ENCODE data around the gene OLAH. TPM values are rescaled to one million over a fixed set of nuclear protein-coding genes. Genes with fewer than 3 reads are reported as not detected.

The OLAH gene
- total RNA-seq, 1 donor from 2014 or later = not detected

DNA sequence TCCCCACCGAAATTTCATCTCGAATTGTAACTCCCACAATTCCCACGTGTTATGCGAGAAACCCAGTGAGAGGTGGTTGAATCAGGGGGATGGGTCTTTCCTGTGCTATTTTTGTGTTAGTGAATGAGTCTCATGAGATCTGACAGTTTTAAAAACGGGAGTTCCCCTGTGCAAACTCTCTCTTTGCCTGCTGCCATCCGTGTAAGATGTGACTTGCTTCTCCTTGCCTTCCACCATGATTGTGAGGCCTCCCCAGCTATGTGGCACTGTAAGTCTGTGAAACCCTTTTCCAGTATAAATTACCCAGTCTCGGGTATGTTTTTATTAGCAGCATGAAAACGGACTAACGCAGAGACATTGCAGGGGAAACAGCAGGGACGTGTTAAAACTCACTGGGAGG lies 5.3 kb upstream of the OLAH start:
- H3K79me2 ChIP-seq (ENCODE audit: insufficient read depth, low read length) = no peaks in the 10 kb centered on the region
- H3K4me1 ChIP-seq (ENCODE audit: insufficient read depth, low read length) = no peaks in the 10 kb centered on the region
- H3K27me3 ChIP-seq (ENCODE audit: insufficient read depth, low read length) = peaks cover 7% of the 10 kb centered on the region
- H3K27me3 Mint-ChIP-seq (ENCODE audit: low read depth, unreplicated experiment) = peaks cover 4% of the 10 kb centered on the region
- DNase-seq (ENCODE audit: low read depth) (no peak), FAIRE-seq (no peak)
- H3K4me2 ChIP-seq (ENCODE audit: low read length) = no peak overlapping the region
- H3K36me3 ChIP-seq (ENCODE audit: insufficient read depth, low read length) = no peaks in the 10 kb centered on the region
- no peak overlapping the region for H3K27ac ChIP-seq (ENCODE audit: low read depth, low read length)
- no peak overlapping the region for H3K27ac Mint-ChIP-seq (ENCODE audit: unreplicated experiment)
- H2AFZ ChIP-seq (ENCODE audit: low read depth, low read length) = no peak overlapping the region
- peaks cover 2% of the 10 kb centered on the region for H3K9me3 Mint-ChIP-seq (ENCODE audit: unreplicated experiment)
- H3K4me3 ChIP-seq (ENCODE audit: insufficient read depth, low read depth, low read length) = no peak overlapping the region
- H3K4me1 Mint-ChIP-seq (ENCODE audit: low read depth, unreplicated experiment) = peaks cover 5% of the 10 kb centered on the region
- TF ChIP-seq EZH2 (IDR thresholded peaks at IDR 0.05; ENCODE audit: insufficient read depth, low read length) = no peak
- TF ChIP-seq, protein P1, sequence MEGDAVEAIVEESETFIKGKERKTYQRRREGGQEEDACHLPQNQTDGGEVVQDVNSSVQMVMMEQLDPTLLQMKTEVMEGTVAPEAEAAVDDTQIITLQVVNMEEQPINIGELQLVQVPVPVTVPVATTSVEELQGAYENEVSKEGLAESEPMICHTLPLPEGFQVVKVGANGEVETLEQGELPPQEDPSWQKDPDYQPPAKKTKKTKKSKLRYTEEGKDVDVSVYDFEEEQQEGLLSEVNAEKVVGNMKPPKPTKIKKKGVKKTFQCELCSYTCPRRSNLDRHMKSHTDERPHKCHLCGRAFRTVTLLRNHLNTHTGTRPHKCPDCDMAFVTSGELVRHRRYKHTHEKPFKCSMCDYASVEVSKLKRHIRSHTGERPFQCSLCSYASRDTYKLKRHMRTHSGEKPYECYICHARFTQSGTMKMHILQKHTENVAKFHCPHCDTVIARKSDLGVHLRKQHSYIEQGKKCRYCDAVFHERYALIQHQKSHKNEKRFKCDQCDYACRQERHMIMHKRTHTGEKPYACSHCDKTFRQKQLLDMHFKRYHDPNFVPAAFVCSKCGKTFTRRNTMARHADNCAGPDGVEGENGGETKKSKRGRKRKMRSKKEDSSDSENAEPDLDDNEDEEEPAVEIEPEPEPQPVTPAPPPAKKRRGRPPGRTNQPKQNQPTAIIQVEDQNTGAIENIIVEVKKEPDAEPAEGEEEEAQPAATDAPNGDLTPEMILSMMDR (IDR thresholded peaks at IDR 0.05; ENCODE audit: insufficient read depth, low read depth, low read length) = no peak
- no peak overlapping the region for H3K4me3 Mint-ChIP-seq (ENCODE audit: unreplicated experiment)
- H3K9ac ChIP-seq (ENCODE audit: low read length) = no peak overlapping the region
- H4K20me1 ChIP-seq (ENCODE audit: insufficient read depth, low read length) = no peaks in the 10 kb centered on the region
- no peaks in the 10 kb centered on the region for H3K36me3 Mint-ChIP-seq (ENCODE audit: low read depth, unreplicated experiment)
- H3K9me3 ChIP-seq (ENCODE audit: insufficient read depth, low read depth, low read length) = no peaks in the 10 kb centered on the region

DNA sequence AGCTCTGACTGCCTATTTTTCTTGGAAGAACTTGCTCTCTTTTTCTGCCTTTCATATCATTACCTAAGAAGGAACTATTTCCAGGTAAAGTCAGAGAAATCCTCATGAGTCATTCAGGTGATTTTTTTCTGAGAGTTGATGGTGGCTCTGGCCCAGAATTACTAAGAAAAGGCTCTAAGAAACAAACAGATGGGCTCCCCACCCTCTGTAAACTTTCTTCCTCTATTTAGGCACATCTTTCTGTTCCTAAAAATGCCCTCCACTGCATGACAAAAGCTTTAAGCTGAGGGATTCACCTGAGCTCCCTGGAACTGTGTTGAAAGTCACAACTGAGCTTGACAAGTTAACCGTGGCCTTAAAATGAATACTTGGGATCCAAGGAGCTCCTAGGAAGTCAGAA lies 1.6 kb downstream of the OLAH start:
- Histone ChIP-seq H4K20me1 (ENCODE audit: insufficient read depth, low read length) (no peaks in the 10 kb centered on the region), H3K27ac (ENCODE audit: low read depth, low read length) (no peak overlapping the region), H3K4me3 (ENCODE audit: insufficient read depth, low read depth, low read length) (no peak overlapping the region), H3K36me3 (ENCODE audit: insufficient read depth, low read length) (no peaks in the 10 kb centered on the region), H2AFZ (ENCODE audit: low read depth, low read length) (no peak overlapping the region), H3K9ac (ENCODE audit: low read length) (no peak overlapping the region), H3K27me3 (ENCODE audit: insufficient read depth, low read length) (peaks cover 3% of the 10 kb centered on the region), H3K4me1 (ENCODE audit: insufficient read depth, low read length) (peaks cover 4% of the 10 kb centered on the region), H3K9me3 (ENCODE audit: insufficient read depth, low read depth, low read length) (no peaks in the 10 kb centered on the region), H3K79me2 (ENCODE audit: insufficient read depth, low read length) (no peaks in the 10 kb centered on the region), H3K4me2 (ENCODE audit: low read length) (no peak overlapping the region)
- DNase-seq (ENCODE audit: low read depth) (no peak), FAIRE-seq (no peak)
- no peaks in the 10 kb centered on the region for H3K4me1 Mint-ChIP-seq (ENCODE audit: low read depth, unreplicated experiment)
- no peak overlapping the region for H3K4me3 Mint-ChIP-seq (ENCODE audit: unreplicated experiment)
- H3K27me3 Mint-ChIP-seq (ENCODE audit: low read depth, unreplicated experiment) = no peaks in the 10 kb centered on the region
- no peaks in the 10 kb centered on the region for H3K9me3 Mint-ChIP-seq (ENCODE audit: unreplicated experiment)
- TF ChIP-seq, protein P1 (IDR thresholded peaks at IDR 0.05; ENCODE audit: insufficient read depth, low read depth, low read length) = no peak
- no peak for TF ChIP-seq EZH2 (IDR thresholded peaks at IDR 0.05; ENCODE audit: insufficient read depth, low read length)
- no peak overlapping the region for H3K27ac Mint-ChIP-seq (ENCODE audit: unreplicated experiment)
- H3K36me3 Mint-ChIP-seq (ENCODE audit: low read depth, unreplicated experiment) = no peaks in the 10 kb centered on the region

DNA sequence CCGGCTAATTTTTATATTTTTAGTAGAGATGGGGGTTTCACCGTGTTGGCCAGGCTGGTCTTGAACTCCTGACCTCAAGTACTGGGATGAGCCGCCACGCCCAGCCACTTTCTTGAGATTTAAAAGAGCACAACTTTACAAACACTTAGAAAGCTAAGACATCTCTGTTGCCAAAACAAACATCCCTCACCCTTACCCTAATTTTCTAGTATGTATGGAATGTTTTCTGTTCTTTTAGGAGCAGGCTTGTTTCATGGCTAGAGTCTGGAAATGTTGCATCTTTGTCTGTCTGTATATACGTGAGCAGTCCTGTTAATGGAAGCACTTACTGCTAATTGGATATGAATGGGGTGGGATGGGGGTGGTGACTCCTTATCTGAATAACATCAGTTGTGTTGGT lies 2.9 kb downstream of the OLAH start:
- DNase-seq (ENCODE audit: low read depth) (peak; percentile 23), FAIRE-seq (no peak)
- no peaks in the 10 kb centered on the region for H3K9me3 Mint-ChIP-seq (ENCODE audit: unreplicated experiment)
- H3K27me3 ChIP-seq (ENCODE audit: insufficient read depth, low read length) = no peaks in the 10 kb centered on the region
- peaks cover 4% of the 10 kb centered on the region for H3K4me1 ChIP-seq (ENCODE audit: insufficient read depth, low read length)
- H3K4me3 ChIP-seq (ENCODE audit: insufficient read depth, low read depth, low read length) = no peak overlapping the region
- H3K36me3 Mint-ChIP-seq (ENCODE audit: low read depth, unreplicated experiment) = no peaks in the 10 kb centered on the region
- no peak overlapping the region for H2AFZ ChIP-seq (ENCODE audit: low read depth, low read length)
- H3K27ac Mint-ChIP-seq (ENCODE audit: unreplicated experiment) = no peak overlapping the region
- no peaks in the 10 kb centered on the region for H4K20me1 ChIP-seq (ENCODE audit: insufficient read depth, low read length)
- no peaks in the 10 kb centered on the region for H3K27me3 Mint-ChIP-seq (ENCODE audit: low read depth, unreplicated experiment)
- H3K4me1 Mint-ChIP-seq (ENCODE audit: low read depth, unreplicated experiment) = no peaks in the 10 kb centered on the region
- no peaks in the 10 kb centered on the region for H3K36me3 ChIP-seq (ENCODE audit: insufficient read depth, low read length)
- H3K27ac ChIP-seq (ENCODE audit: low read depth, low read length) = no peak overlapping the region
- TF ChIP-seq, protein P1 (IDR thresholded peaks at IDR 0.05; ENCODE audit: insufficient read depth, low read depth, low read length) = no peak
- no peak for TF ChIP-seq EZH2 (IDR thresholded peaks at IDR 0.05; ENCODE audit: insufficient read depth, low read length)
- no peaks in the 10 kb centered on the region for H3K9me3 ChIP-seq (ENCODE audit: insufficient read depth, low read depth, low read length)
- peak overlapping the region; percentile 14 for H3K4me2 ChIP-seq (ENCODE audit: low read length)
- no peak overlapping the region for H3K9ac ChIP-seq (ENCODE audit: low read length)
- no peak overlapping the region for H3K4me3 Mint-ChIP-seq (ENCODE audit: unreplicated experiment)
- H3K79me2 ChIP-seq (ENCODE audit: insufficient read depth, low read length) = no peaks in the 10 kb centered on the region
